ENCODE results near the gene PRKCA. TPM values are rescaled to one million over a fixed set of nuclear protein-coding genes. Genes with fewer than 3 reads are reported as not detected.

The PRKCA gene
- total RNA-seq, 1 experiment from 2014 or later = 29.5 TPM

DNA sequence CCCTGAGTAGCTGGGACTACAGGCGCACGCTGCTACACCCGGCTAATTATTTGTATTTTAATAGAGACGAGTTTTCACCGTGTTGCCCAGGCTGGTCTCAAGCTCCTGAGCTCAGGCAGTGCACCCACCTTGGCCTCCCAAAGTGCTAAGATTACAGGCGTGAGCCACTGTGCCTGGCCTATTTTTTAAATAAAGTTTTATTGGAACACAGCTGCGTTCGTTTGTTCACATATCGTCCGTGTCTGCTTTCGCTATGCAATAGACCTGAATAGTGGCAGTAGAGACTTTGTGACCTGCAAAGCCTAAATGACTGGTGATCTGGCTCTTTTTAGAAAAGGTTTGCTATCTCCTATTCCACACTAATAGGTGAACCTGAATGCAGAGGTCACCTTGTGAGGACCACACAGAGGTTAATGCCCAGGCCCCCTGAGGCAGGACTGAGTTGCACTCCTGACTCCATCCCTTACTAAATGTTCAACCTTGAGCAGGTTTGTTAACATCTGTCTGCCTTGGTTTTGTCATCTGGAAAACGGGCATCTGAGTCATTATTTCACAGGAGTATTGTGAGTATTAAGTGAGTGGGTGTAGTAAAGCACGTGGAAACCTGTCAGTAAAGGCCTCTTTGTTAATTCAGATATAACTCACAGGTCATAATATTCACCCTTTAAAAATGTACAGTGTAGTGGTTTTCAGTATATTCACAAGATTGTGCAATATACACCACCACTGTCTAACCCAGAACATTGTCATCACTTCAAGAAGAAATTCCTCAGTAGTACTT lies 375.0 kb downstream of the PRKCA start:
- Mint-ChIP-seq H3K9me3 (peaks cover 13% of the 10 kb centered on the region), H3K4me1 (peaks cover 16% of the 10 kb centered on the region), H3K36me3 (peaks cover 8% of the 10 kb centered on the region; the same call in 1 of the 2 replicates), H3K4me3 (no peak overlapping the region), H3K27ac (no peak overlapping the region), H3K27me3 (ENCODE audit: low read depth) (no peaks in the 10 kb centered on the region)
- ChIA-PET POLR2A (no interaction called here), CTCF (interaction anchor here (1.0 to 1.1 kb wide), 2 partner anchors 152 to 476 kb away, joined by 3 read pairs; no protein-coding TSS in a partner anchor)
- TF ChIP-seq KAT7 (CRISPR knock-in tag; IDR thresholded peaks at IDR 0.05; ENCODE audit: borderline replicate concordance) (no peak), OVOL2 (CRISPR knock-in tag; IDR thresholded peaks at IDR 0.05; ENCODE audit: borderline replicate concordance) (no peak), NFE2L1 (CRISPR knock-in tag; IDR thresholded peaks at IDR 0.05) (no peak), ATF1 (CRISPR knock-in tag; IDR thresholded peaks at IDR 0.05) (no peak), GTF2I (CRISPR knock-in tag; conservative IDR thresholded peaks at IDR 0.05) (no peak), JUN (CRISPR knock-in tag; IDR thresholded peaks at IDR 0.05) (no peak)
- TF ChIP-seq, protein P1, sequence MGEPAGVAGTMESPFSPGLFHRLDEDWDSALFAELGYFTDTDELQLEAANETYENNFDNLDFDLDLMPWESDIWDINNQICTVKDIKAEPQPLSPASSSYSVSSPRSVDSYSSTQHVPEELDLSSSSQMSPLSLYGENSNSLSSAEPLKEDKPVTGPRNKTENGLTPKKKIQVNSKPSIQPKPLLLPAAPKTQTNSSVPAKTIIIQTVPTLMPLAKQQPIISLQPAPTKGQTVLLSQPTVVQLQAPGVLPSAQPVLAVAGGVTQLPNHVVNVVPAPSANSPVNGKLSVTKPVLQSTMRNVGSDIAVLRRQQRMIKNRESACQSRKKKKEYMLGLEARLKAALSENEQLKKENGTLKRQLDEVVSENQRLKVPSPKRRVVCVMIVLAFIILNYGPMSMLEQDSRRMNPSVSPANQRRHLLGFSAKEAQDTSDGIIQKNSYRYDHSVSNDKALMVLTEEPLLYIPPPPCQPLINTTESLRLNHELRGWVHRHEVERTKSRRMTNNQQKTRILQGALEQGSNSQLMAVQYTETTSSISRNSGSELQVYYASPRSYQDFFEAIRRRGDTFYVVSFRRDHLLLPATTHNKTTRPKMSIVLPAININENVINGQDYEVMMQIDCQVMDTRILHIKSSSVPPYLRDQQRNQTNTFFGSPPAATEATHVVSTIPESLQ (CRISPR knock-in tag; IDR thresholded peaks at IDR 0.05) = no peak
- TF ChIP-seq, protein P2, sequence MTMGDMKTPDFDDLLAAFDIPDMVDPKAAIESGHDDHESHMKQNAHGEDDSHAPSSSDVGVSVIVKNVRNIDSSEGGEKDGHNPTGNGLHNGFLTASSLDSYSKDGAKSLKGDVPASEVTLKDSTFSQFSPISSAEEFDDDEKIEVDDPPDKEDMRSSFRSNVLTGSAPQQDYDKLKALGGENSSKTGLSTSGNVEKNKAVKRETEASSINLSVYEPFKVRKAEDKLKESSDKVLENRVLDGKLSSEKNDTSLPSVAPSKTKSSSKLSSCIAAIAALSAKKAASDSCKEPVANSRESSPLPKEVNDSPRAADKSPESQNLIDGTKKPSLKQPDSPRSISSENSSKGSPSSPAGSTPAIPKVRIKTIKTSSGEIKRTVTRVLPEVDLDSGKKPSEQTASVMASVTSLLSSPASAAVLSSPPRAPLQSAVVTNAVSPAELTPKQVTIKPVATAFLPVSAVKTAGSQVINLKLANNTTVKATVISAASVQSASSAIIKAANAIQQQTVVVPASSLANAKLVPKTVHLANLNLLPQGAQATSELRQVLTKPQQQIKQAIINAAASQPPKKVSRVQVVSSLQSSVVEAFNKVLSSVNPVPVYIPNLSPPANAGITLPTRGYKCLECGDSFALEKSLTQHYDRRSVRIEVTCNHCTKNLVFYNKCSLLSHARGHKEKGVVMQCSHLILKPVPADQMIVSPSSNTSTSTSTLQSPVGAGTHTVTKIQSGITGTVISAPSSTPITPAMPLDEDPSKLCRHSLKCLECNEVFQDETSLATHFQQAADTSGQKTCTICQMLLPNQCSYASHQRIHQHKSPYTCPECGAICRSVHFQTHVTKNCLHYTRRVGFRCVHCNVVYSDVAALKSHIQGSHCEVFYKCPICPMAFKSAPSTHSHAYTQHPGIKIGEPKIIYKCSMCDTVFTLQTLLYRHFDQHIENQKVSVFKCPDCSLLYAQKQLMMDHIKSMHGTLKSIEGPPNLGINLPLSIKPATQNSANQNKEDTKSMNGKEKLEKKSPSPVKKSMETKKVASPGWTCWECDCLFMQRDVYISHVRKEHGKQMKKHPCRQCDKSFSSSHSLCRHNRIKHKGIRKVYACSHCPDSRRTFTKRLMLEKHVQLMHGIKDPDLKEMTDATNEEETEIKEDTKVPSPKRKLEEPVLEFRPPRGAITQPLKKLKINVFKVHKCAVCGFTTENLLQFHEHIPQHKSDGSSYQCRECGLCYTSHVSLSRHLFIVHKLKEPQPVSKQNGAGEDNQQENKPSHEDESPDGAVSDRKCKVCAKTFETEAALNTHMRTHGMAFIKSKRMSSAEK (CRISPR knock-in tag; IDR thresholded peaks at IDR 0.05; ENCODE audit: borderline replicate concordance) = no peak
- DNase-seq (ENCODE audit: low spot score) (no peak), ATAC-seq (no peak)

DNA sequence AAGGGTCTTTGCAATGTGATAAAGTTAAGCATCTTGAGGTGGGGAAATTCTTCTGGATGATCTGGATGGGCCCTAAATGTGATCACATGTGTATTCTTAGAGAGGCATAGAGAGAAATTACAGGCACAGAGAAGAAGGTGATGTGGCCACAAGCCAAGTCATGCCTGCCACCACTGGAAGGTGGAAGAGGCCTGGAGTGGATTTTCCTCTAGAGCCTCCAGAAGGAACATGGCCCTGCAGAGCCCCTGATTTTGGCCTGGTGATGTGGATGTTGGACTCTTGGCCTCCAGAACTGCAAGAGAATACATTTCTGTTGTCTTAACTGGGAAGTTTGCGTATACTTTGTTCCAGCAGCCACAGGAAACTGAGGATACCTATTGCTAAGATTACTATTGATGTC lies 375.6 kb downstream of the PRKCA start:
- CTCF ChIA-PET = no interaction called here
- no peak overlapping the region for H3K27ac Mint-ChIP-seq
- DNase-seq (ENCODE audit: low spot score) (no peak), ATAC-seq (no peak)
- peaks cover 13% of the 10 kb centered on the region for H3K9me3 Mint-ChIP-seq
- peaks cover 8% of the 10 kb centered on the region; the same call in 1 of the 2 replicates for H3K36me3 Mint-ChIP-seq
- no peaks in the 10 kb centered on the region for H3K27me3 Mint-ChIP-seq (ENCODE audit: low read depth)
- H3K4me1 Mint-ChIP-seq = peaks cover 16% of the 10 kb centered on the region
- H3K4me3 Mint-ChIP-seq = no peak overlapping the region
- POLR2A ChIA-PET = no interaction called here
- TF ChIP-seq OVOL2 (CRISPR knock-in tag; IDR thresholded peaks at IDR 0.05; ENCODE audit: borderline replicate concordance) (no peak), NFATC4 (CRISPR knock-in tag; IDR thresholded peaks at IDR 0.05) (no peak), ZNF423 (CRISPR knock-in tag; IDR thresholded peaks at IDR 0.05) (no peak), JAZF1 (CRISPR knock-in tag; IDR thresholded peaks at IDR 0.05) (no peak), NR3C1 (CRISPR knock-in tag; conservative IDR thresholded peaks at IDR 0.05; ENCODE audit: low read depth) (no peak), IRF2 (CRISPR knock-in tag; IDR thresholded peaks at IDR 0.05; ENCODE audit: borderline replicate concordance, low read depth) (no peak), ETV6 (CRISPR knock-in tag; IDR thresholded peaks at IDR 0.05) (no peak)
- TF ChIP-seq, protein P3, sequence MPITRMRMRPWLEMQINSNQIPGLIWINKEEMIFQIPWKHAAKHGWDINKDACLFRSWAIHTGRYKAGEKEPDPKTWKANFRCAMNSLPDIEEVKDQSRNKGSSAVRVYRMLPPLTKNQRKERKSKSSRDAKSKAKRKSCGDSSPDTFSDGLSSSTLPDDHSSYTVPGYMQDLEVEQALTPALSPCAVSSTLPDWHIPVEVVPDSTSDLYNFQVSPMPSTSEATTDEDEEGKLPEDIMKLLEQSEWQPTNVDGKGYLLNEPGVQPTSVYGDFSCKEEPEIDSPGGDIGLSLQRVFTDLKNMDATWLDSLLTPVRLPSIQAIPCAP (CRISPR knock-in tag; IDR thresholded peaks at IDR 0.05) = no peak
- TF ChIP-seq, protein P4, sequence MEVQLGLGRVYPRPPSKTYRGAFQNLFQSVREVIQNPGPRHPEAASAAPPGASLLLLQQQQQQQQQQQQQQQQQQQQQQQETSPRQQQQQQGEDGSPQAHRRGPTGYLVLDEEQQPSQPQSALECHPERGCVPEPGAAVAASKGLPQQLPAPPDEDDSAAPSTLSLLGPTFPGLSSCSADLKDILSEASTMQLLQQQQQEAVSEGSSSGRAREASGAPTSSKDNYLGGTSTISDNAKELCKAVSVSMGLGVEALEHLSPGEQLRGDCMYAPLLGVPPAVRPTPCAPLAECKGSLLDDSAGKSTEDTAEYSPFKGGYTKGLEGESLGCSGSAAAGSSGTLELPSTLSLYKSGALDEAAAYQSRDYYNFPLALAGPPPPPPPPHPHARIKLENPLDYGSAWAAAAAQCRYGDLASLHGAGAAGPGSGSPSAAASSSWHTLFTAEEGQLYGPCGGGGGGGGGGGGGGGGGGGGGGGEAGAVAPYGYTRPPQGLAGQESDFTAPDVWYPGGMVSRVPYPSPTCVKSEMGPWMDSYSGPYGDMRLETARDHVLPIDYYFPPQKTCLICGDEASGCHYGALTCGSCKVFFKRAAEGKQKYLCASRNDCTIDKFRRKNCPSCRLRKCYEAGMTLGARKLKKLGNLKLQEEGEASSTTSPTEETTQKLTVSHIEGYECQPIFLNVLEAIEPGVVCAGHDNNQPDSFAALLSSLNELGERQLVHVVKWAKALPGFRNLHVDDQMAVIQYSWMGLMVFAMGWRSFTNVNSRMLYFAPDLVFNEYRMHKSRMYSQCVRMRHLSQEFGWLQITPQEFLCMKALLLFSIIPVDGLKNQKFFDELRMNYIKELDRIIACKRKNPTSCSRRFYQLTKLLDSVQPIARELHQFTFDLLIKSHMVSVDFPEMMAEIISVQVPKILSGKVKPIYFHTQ (CRISPR knock-in tag; IDR thresholded peaks at IDR 0.05) = no peak
- TF ChIP-seq, protein P5, sequence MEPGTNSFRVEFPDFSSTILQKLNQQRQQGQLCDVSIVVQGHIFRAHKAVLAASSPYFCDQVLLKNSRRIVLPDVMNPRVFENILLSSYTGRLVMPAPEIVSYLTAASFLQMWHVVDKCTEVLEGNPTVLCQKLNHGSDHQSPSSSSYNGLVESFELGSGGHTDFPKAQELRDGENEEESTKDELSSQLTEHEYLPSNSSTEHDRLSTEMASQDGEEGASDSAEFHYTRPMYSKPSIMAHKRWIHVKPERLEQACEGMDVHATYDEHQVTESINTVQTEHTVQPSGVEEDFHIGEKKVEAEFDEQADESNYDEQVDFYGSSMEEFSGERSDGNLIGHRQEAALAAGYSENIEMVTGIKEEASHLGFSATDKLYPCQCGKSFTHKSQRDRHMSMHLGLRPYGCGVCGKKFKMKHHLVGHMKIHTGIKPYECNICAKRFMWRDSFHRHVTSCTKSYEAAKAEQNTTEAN (CRISPR knock-in tag; IDR thresholded peaks at IDR 0.05) = no peak
- TF ChIP-seq, protein P6, sequence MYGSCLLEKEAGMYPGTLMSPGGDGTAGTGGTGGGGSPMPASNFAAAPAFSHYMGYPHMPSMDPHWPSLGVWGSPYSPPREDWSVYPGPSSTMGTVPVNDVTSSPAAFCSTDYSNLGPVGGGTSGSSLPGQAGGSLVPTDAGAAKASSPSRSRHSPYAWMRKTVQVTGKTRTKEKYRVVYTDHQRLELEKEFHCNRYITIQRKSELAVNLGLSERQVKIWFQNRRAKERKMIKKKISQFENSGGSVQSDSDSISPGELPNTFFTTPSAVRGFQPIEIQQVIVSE (CRISPR knock-in tag; IDR thresholded peaks at IDR 0.05; ENCODE audit: borderline replicate concordance) = no peak
- TF ChIP-seq, protein P7, sequence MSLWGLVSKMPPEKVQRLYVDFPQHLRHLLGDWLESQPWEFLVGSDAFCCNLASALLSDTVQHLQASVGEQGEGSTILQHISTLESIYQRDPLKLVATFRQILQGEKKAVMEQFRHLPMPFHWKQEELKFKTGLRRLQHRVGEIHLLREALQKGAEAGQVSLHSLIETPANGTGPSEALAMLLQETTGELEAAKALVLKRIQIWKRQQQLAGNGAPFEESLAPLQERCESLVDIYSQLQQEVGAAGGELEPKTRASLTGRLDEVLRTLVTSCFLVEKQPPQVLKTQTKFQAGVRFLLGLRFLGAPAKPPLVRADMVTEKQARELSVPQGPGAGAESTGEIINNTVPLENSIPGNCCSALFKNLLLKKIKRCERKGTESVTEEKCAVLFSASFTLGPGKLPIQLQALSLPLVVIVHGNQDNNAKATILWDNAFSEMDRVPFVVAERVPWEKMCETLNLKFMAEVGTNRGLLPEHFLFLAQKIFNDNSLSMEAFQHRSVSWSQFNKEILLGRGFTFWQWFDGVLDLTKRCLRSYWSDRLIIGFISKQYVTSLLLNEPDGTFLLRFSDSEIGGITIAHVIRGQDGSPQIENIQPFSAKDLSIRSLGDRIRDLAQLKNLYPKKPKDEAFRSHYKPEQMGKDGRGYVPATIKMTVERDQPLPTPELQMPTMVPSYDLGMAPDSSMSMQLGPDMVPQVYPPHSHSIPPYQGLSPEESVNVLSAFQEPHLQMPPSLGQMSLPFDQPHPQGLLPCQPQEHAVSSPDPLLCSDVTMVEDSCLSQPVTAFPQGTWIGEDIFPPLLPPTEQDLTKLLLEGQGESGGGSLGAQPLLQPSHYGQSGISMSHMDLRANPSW (CRISPR knock-in tag; conservative IDR thresholded peaks at IDR 0.05; ENCODE audit: low read depth) = no peak

All from WTC11 (cell line).